Measurements from ENCODE around the gene SPATA31C2. TPM values are rescaled to one million over a fixed set of nuclear protein-coding genes. Genes with fewer than 3 reads are reported as not detected.

Gene SPATA31C2
- total and polyA plus RNA-seq, 2 donors (not counting 1 experiment from before 2014, with no cell fraction given), result not detected

- Histone ChIP-seq H2AFZ (ENCODE audit: insufficient read depth, low read depth, low read length, poor library complexity, severe bottlenecking) (no peak overlapping the region), H3K4me3 (ENCODE audit: control extremely low read depth in 1 of 5, extremely low read depth in 1 of 5, insufficient read depth in 1 of 5, low read depth in 2 of 5, low read length in 4 of 5) (no peak overlapping the region), H3K36me3 (replicated peaks in 1 of 2; ENCODE audit: control extremely low read depth in 1 of 2, control insufficient read depth in 1 of 2, extremely low read depth in 1 of 2, insufficient read depth in 2 of 2, low read length in 1 of 2) (no peaks in the 10 kb centered on the region), H3K9me3 (ENCODE audit: control extremely low read depth in 1 of 3, control insufficient read depth in 2 of 3, insufficient read depth in 1 of 3, low read length in 2 of 3) (peaks cover 0 to 3% (median 0%) of the 10 kb centered on the region in 3 donors), H3K4me2 (replicated peaks; ENCODE audit: low read depth, low read length, poor library complexity, severe bottlenecking) (no peak overlapping the region), H3K79me2 (ENCODE audit: control insufficient read depth, insufficient read depth, low read length) (no peaks in the 10 kb centered on the region), H3K4me1 (ENCODE audit: control insufficient read depth in 2 of 2, insufficient read depth in 2 of 2, low read length in 2 of 2) (no peaks in the 10 kb centered on the region), H3K27me3 (replicated peaks in 1 of 4; ENCODE audit: control extremely low read depth in 1 of 4, control insufficient read depth in 3 of 4, insufficient read depth in 4 of 4, low read length in 3 of 4) (no peaks in the 10 kb centered on the region), H3K27ac (ENCODE audit: low read length in 2 of 2) (no peak overlapping the region), H3K9ac (ENCODE audit: low read length) (no peak overlapping the region), H4K20me1 (ENCODE audit: control insufficient read depth, insufficient read depth, low read length, poor library complexity, severe bottlenecking) (no peaks in the 10 kb centered on the region)
- WGBS (ENCODE audit: insufficient coverage), result 87% methylated on average over 6 of the region's 6 CpGs
- ChIA-PET POLR2A (no interaction called here), CTCF (no interaction called here)
- H3K4me1 Mint-ChIP-seq, result no peaks in the 10 kb centered on the region
- H3K27ac Mint-ChIP-seq, result no peak overlapping the region
- no peak for DNase-seq
- TF ChIP-seq CTCF (IDR thresholded peaks at IDR 0.05) (no peak), EZH2 (IDR thresholded peaks at IDR 0.05; ENCODE audit: borderline replicate concordance, insufficient read depth, low read depth, low read length, poor library complexity, severe bottlenecking) (no peak)
- H3K4me3 Mint-ChIP-seq, result no peak overlapping the region
- peaks cover 9% of the 10 kb centered on the region for H3K27me3 Mint-ChIP-seq
- intact Hi-C loops (cut with micrococcal nuclease), result no loop called here
- no peak for ATAC-seq (ENCODE audit: low read depth)
- no peaks in the 10 kb centered on the region for H3K9me3 Mint-ChIP-seq (ENCODE audit: insufficient read depth)
Observed at GRCh38 chr9:88178641-88179040, 40.4 kb upstream of the SPATA31C2 start.

GRCh38 chr9:88177371-88177770 lies 39.1 kb upstream of the SPATA31C2 start:
- no peaks in the 10 kb centered on the region for H4K20me1 ChIP-seq (ENCODE audit: control insufficient read depth, insufficient read depth, low read length, poor library complexity, severe bottlenecking)
- H3K79me2 ChIP-seq (ENCODE audit: control insufficient read depth, insufficient read depth, low read length), result no peaks in the 10 kb centered on the region
- no peak overlapping the region for H3K27ac ChIP-seq (ENCODE audit: low read length in 2 of 2)
- WGBS (ENCODE audit: insufficient coverage), result 75% methylated on average over 3 of the region's 3 CpGs
- Mint-ChIP-seq H3K4me3 (no peak overlapping the region), H3K27me3 (peaks cover 5% of the 10 kb centered on the region), H3K27ac (no peak overlapping the region), H3K9me3 (ENCODE audit: insufficient read depth) (no peaks in the 10 kb centered on the region), H3K4me1 (no peaks in the 10 kb centered on the region)
- TF ChIP-seq CTCF (IDR thresholded peaks at IDR 0.05) (no peak), EZH2 (IDR thresholded peaks at IDR 0.05; ENCODE audit: borderline replicate concordance, insufficient read depth, low read depth, low read length, poor library complexity, severe bottlenecking) (no peak)
- no peak overlapping the region for H3K4me3 ChIP-seq (ENCODE audit: control extremely low read depth in 1 of 5, extremely low read depth in 1 of 5, insufficient read depth in 1 of 5, low read depth in 2 of 5, low read length in 4 of 5)
- no peaks in the 10 kb centered on the region for H3K4me1 ChIP-seq (ENCODE audit: control insufficient read depth in 2 of 2, insufficient read depth in 2 of 2, low read length in 2 of 2)
- H3K4me2 ChIP-seq (replicated peaks; ENCODE audit: low read depth, low read length, poor library complexity, severe bottlenecking), result no peak overlapping the region
- DNase-seq, result no peak
- ATAC-seq (ENCODE audit: low read depth), result no peak
- intact Hi-C loops (cut with micrococcal nuclease), result no loop called here
- H3K27me3 ChIP-seq (replicated peaks in 1 of 4; ENCODE audit: control extremely low read depth in 1 of 4, control insufficient read depth in 3 of 4, insufficient read depth in 4 of 4, low read length in 3 of 4), result no peaks in the 10 kb centered on the region
- CTCF ChIA-PET, result no interaction called here
- H2AFZ ChIP-seq (ENCODE audit: insufficient read depth, low read depth, low read length, poor library complexity, severe bottlenecking), result no peak overlapping the region
- H3K9ac ChIP-seq (ENCODE audit: low read length), result no peak overlapping the region
- H3K36me3 ChIP-seq (replicated peaks in 1 of 2; ENCODE audit: control extremely low read depth in 1 of 2, control insufficient read depth in 1 of 2, extremely low read depth in 1 of 2, insufficient read depth in 2 of 2, low read length in 1 of 2), result no peaks in the 10 kb centered on the region
- peaks cover 0 to 3% (median 0%) of the 10 kb centered on the region in 3 donors for H3K9me3 ChIP-seq (ENCODE audit: control extremely low read depth in 1 of 3, control insufficient read depth in 2 of 3, insufficient read depth in 1 of 3, low read length in 2 of 3)
- POLR2A ChIA-PET, result no interaction called here

All from B cell (primary cell).